Urinary bladder (tissue), 4 donors: Measurements from ENCODE around the gene OR5AC2. TPM values are rescaled to one million over a fixed set of nuclear protein-coding genes. Genes with fewer than 3 reads are reported as not detected.

Source experiments
- DNase-seq: peaks from one replicate; pipeline ENCODE4 v3.0.0-alpha.2; 2015; ENCODE audit errors: extremely low spot score
- H3K27ac ChIP-seq: one replicate; pipeline ENCODE4 v1.5.1; 2013; ENCODE audit warnings: low read depth, mild to moderate bottlenecking, moderate library complexity
- H3K36me3 ChIP-seq: one replicate; pipeline ENCODE4 v1.6.1; 2013; ENCODE audit warnings: mild to moderate bottlenecking, moderate library complexity; ENCODE audit not compliant: insufficient read depth
- H3K4me1 ChIP-seq: one replicate; pipeline ENCODE4 v1.6.1; 2013; ENCODE audit warnings: mild to moderate bottlenecking, moderate library complexity; ENCODE audit not compliant: insufficient read depth
- H3K4me3 ChIP-seq: one replicate; pipeline ENCODE4 v1.5.1; 2013; ENCODE audit warnings: low read depth, low read length
- WGBS: extraction: QIAGEN DNeasy Blood & Tissue Kit; methylation state at CpG from one replicate; pipeline ENCODE4 v1.1.7; 2013; 5-methylcytosine and 5-hydroxymethylcytosine counted together
- polyA plus RNA-seq: library from polyadenylated mRNA; stranded (reverse); fragments of 200-250 nt; gene quantifications from one replicate; pipeline ENCODE4 v1.2.3, GENCODE V29; 2013
- total RNA-seq: library from RNA; depleted of rRNA; stranded (reverse); fragments of >200 nt; gene quantifications from one replicate; pipeline ENCODE4 v1.2.3, GENCODE V29; 2014
- donor health status: healthy with polysubstance abuse.
- donor health status: healthy.

The OR5AC2 gene
- total RNA-seq (not detected), polyA plus RNA-seq (not detected)

- H3K27ac ChIP-seq, result no peak within 1 kb of the TSS
- no peaks in the 10 kb centered on the region for H3K4me1 ChIP-seq
- no peaks in the 10 kb centered on the region for H3K36me3 ChIP-seq
- no peak within 1 kb of the TSS for H3K4me3 ChIP-seq
- DNase-seq, result no peak
- 86% methylated on average over 4 of the region's 4 CpGs for WGBS
These were observed at the start of gene OR5AC2 for GRCh38 chr3:98086873-98087272. OR5AC2 (plus strand) TSS chr3:98087173; CDS start chr3:98087173, 0 bp downstream.

- Histone ChIP-seq H3K4me3 (no peak overlapping the region), H3K27ac (no peak overlapping the region)
- DNase-seq, result no peak
These were observed 48.7 kb upstream of the OR5AC2 start for GRCh38 chr3:98038286-98038685.

GRCh38 chr3:98038876-98039275 is 48.1 kb upstream of the OR5AC2 start:
- H3K27ac ChIP-seq, result no peak overlapping the region
- H3K4me1 ChIP-seq, result no peaks in the 10 kb centered on the region
- 67% methylated on average over 3 of the region's 3 CpGs for WGBS
- DNase-seq, result no peak
- H3K36me3 ChIP-seq, result no peaks in the 10 kb centered on the region
- no peak overlapping the region for H3K4me3 ChIP-seq

More at GRCh38 chr3:98038286-98038685, 48.7 kb upstream of the OR5AC2 start:
- 51% methylated on average over 3 of the region's 3 CpGs for WGBS
- Histone ChIP-seq H3K36me3 (no peaks in the 10 kb centered on the region), H3K4me1 (no peaks in the 10 kb centered on the region)

- peak; percentile 88 for DNase-seq
- no peaks in the 10 kb centered on the region for H3K4me1 ChIP-seq
- H3K27ac ChIP-seq, result peak overlapping the region; percentile 60
- no peak overlapping the region for H3K4me3 ChIP-seq
- 15% methylated on average over 13 of the region's 13 CpGs for WGBS
- H3K36me3 ChIP-seq, result no peaks in the 10 kb centered on the region
These were observed 47.5 kb upstream of the OR5AC2 start for GRCh38 chr3:98039322-98040024.

- DNase-seq, result no peak
- Histone ChIP-seq H3K36me3 (no peaks in the 10 kb centered on the region), H3K4me3 (no peak overlapping the region), H3K4me1 (no peaks in the 10 kb centered on the region), H3K27ac (no peak overlapping the region)
- WGBS, result 96% methylated on average over 1 of the region's 1 CpG
These were observed 45.6 kb upstream of the OR5AC2 start for GRCh38 chr3:98041350-98041749.

- no peak overlapping the region for H3K4me3 ChIP-seq
- 23% methylated on average over 1 of the region's 1 CpG for WGBS
- no peak overlapping the region for H3K27ac ChIP-seq
- no peaks in the 10 kb centered on the region for H3K36me3 ChIP-seq
- no peaks in the 10 kb centered on the region for H3K4me1 ChIP-seq
- no peak for DNase-seq
These were observed 38.4 kb upstream of the OR5AC2 start for GRCh38 chr3:98048586-98048985.

GRCh38 chr3:98049271-98049670 is 37.7 kb upstream of the OR5AC2 start:
- no peak for DNase-seq
- WGBS, result 63% methylated on average over 1 of the region's 1 CpG

GRCh38 chr3:98056035-98056434 is 30.9 kb upstream of the OR5AC2 start:
- DNase-seq, result no peak
- no peak overlapping the region for H3K4me3 ChIP-seq
- H3K27ac ChIP-seq, result no peak overlapping the region
- no peaks in the 10 kb centered on the region for H3K36me3 ChIP-seq
- H3K4me1 ChIP-seq, result no peaks in the 10 kb centered on the region

More at GRCh38 chr3:98049271-98049670, 37.7 kb upstream of the OR5AC2 start:
- Histone ChIP-seq H3K4me3 (no peak overlapping the region), H3K36me3 (no peaks in the 10 kb centered on the region), H3K4me1 (no peaks in the 10 kb centered on the region), H3K27ac (no peak overlapping the region)

- no peak for DNase-seq
- H3K36me3 ChIP-seq, result no peaks in the 10 kb centered on the region
- no peak overlapping the region for H3K4me3 ChIP-seq
- no peaks in the 10 kb centered on the region for H3K4me1 ChIP-seq
- no peak overlapping the region for H3K27ac ChIP-seq
- WGBS, result 100% methylated on average over 1 of the region's 1 CpG
These were observed 29.3 kb upstream of the OR5AC2 start for GRCh38 chr3:98057631-98058030.

- WGBS, result 36% methylated on average over 7 of the region's 7 CpGs
These were observed 28.6 kb upstream of the OR5AC2 start for GRCh38 chr3:98058244-98058960.

GRCh38 chr3:98068824-98069223 is 18.1 kb upstream of the OR5AC2 start:
- no peak for DNase-seq
- no peak overlapping the region for H3K4me3 ChIP-seq
- H3K36me3 ChIP-seq, result no peaks in the 10 kb centered on the region
- 53% methylated on average over 2 of the region's 2 CpGs for WGBS
- no peaks in the 10 kb centered on the region for H3K4me1 ChIP-seq
- no peak overlapping the region for H3K27ac ChIP-seq

More at GRCh38 chr3:98058244-98058960, 28.6 kb upstream of the OR5AC2 start:
- Histone ChIP-seq H3K4me1 (no peaks in the 10 kb centered on the region), H3K36me3 (no peaks in the 10 kb centered on the region), H3K4me3 (no peak overlapping the region), H3K27ac (no peak overlapping the region)
- DNase-seq, result no peak

- WGBS, result 19% methylated on average over 2 of the region's 2 CpGs
- no peak for DNase-seq
These were observed 16.1 kb upstream of the OR5AC2 start for GRCh38 chr3:98070840-98071239.

GRCh38 chr3:98073486-98073885 is 13.5 kb upstream of the OR5AC2 start:
- Histone ChIP-seq H3K36me3 (no peaks in the 10 kb centered on the region), H3K4me3 (no peak overlapping the region), H3K27ac (no peak overlapping the region), H3K4me1 (no peaks in the 10 kb centered on the region)
- 32% methylated on average over 1 of the region's 1 CpG for WGBS
- no peak for DNase-seq

More at GRCh38 chr3:98070840-98071239, 16.1 kb upstream of the OR5AC2 start:
- H3K27ac ChIP-seq, result no peak overlapping the region
- H3K4me1 ChIP-seq, result no peaks in the 10 kb centered on the region
- H3K36me3 ChIP-seq, result no peaks in the 10 kb centered on the region
- H3K4me3 ChIP-seq, result no peak overlapping the region

- Histone ChIP-seq H3K36me3 (no peaks in the 10 kb centered on the region), H3K4me1 (no peaks in the 10 kb centered on the region), H3K4me3 (no peak overlapping the region), H3K27ac (no peak overlapping the region)
- DNase-seq, result no peak
- 58% methylated on average over 5 of the region's 5 CpGs for WGBS
These were observed 8.9 kb downstream of the OR5AC2 start for GRCh38 chr3:98095882-98096281.
